Lower leg skin (tissue), 4 donors: ENCODE data around the gene NOL11. TPM values are rescaled to one million over a fixed set of nuclear protein-coding genes. Genes with fewer than 3 reads are reported as not detected.

Experiments
- DNase-seq, 2 donors: peaks; one replicate each; pipeline ENCODE4 v3.0.0-alpha.2; 2019; ENCODE audit warnings: low spot score in 2 of 2
- H3K4me3 ChIP-seq: fragments of 200-600 bp; sonication (generic); 2 replicates; pipeline ENCODE4 v1.5.1; 2017; ENCODE audit warnings: mild to moderate bottlenecking, low read depth; ENCODE audit not compliant: poor library complexity, severe bottlenecking
- CTCF ChIP-seq, 3 donors: fragments of 450-650 bp; IDR thresholded peaks; one replicate each; pipeline ENCODE4 v1.5.1; 2016; ENCODE audit warnings: antibody characterized with exemption in 3 of 3, mild to moderate bottlenecking in 3 of 3, moderate library complexity in 2 of 3
- POLR2A ChIP-seq, 2 donors: fragments of 450-650 bp; IDR thresholded peaks; one replicate each; pipeline ENCODE4 v1.6.1; 2016 to 2017; ENCODE audit warnings: antibody characterized with exemption in 2 of 2, mild to moderate bottlenecking in 1 of 2, moderate library complexity in 1 of 2
- WGBS, 2 donors: methylation state at CpG; one replicate each; pipeline ENCODE4 v1.1.5; 2018; 5-methylcytosine and 5-hydroxymethylcytosine counted together
- intact Hi-C: fragments of 100-400 bp; cut with DNase I; formaldehyde crosslinking; loops from one replicate; pipeline ENCODE4 v1.15.0; 2023; ENCODE audit warnings: low total_unique reads
- total RNA-seq, 4 donors: library from RNA; depleted of rRNA; stranded (reverse); fragments of >200 nt; gene quantifications; one replicate each; pipeline ENCODE4 v1.1.0, GENCODE V29; 2016

NOL11 gene
- total RNA-seq, 4 donors from 2014 or later = 22.6 to 38.8 (median 30.1) TPM

GRCh38 chr17:67678414-67678813 lies 39.3 kb upstream of the NOL11 start:
- intact Hi-C loops = no loop called here
- 94 to 96% methylated on average over 2 of the region's 2 CpGs for WGBS, 2 donors
- TF ChIP-seq CTCF (IDR thresholded peaks at IDR 0.05) (no peak), POLR2A (IDR thresholded peaks at IDR 0.05) (no peak)
- H3K4me3 ChIP-seq = no peak overlapping the region
- DNase-seq = no peak

DNA sequence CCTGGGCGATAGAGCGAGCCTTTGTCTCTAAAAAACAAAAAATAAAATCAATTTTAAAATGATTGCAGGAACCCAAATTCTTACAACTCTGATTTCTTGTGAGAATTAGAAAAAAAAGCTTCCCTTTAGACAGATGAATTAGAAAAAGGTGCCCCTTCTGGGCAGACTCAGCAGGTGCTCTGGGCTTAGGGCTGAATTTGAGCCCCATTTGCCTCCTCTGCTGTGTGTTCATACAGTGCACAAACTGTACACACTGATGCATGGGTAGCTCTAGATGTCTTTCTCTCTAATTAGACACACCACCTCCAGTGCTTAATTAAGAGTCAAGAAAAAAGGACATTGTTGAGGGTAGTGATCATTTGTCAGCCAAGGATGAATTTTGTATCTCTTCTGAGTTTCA lies 38.5 kb upstream of the NOL11 start:
- H3K4me3 ChIP-seq = no peak overlapping the region
- no peak for DNase-seq
- 95 to 96% methylated on average over 2 of the region's 2 CpGs for WGBS, 2 donors
- TF ChIP-seq POLR2A (IDR thresholded peaks at IDR 0.05) = no peak
- no peak for TF ChIP-seq CTCF (IDR thresholded peaks at IDR 0.05)
- intact Hi-C loops = no loop called here

- 92 to 93% methylated on average over 6 of the region's 6 CpGs for WGBS, 2 donors
- no peak for DNase-seq
- no peak for TF ChIP-seq POLR2A (IDR thresholded peaks at IDR 0.05)
- intact Hi-C loops = no loop called here
- H3K4me3 ChIP-seq = no peak overlapping the region
These were observed 38.0 kb upstream of the NOL11 start for GRCh38 chr17:67679721-67680120.

GRCh38 chr17:67680445-67681224 lies 37.1 kb upstream of the NOL11 start:
- intact Hi-C loops = no loop called here
- 95 to 97% methylated on average over 8 of the region's 8 CpGs for WGBS, 2 donors
- DNase-seq = no peak
- no peak overlapping the region for H3K4me3 ChIP-seq
- TF ChIP-seq POLR2A (IDR thresholded peaks at IDR 0.05) (no peak), CTCF (IDR thresholded peaks at IDR 0.05) (no peak)

DNA sequence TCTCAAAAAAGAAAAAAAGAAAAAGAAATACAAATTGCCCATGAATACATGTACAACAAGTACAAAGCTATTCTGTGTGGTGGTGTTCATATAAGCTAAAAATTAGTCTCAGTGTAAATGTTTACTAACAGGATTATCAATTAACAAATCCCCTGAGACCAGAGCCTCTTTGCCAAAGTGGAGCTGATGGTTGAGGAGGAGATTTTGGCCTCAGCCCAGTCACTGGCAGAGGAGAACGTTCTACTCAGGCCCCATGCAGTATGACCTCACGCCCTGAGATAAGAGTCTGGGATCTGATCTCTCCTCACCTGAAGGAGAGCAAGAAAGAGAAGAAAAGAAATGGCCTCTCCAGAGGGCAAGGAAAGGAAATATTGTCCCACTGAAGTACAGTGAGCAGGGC lies 35.5 kb upstream of the NOL11 start:
- peak in 1 of 2 donors; percentile 29 for DNase-seq
- intact Hi-C loops = no loop called here

GRCh38 chr17:67685351-67685750 lies 32.4 kb upstream of the NOL11 start:
- TF ChIP-seq POLR2A (IDR thresholded peaks at IDR 0.05) = no peak
- TF ChIP-seq CTCF (IDR thresholded peaks at IDR 0.05) = no peak
- DNase-seq = peak in 1 of 2 donors; percentile 7
- 79 to 92% methylated on average over 3 of the region's 3 CpGs for WGBS, 2 donors
- intact Hi-C loops = no loop called here
- H3K4me3 ChIP-seq = no peak overlapping the region

More for the DNA sequence above, 35.5 kb upstream of the NOL11 start:
- TF ChIP-seq POLR2A (IDR thresholded peaks at IDR 0.05) (no peak), CTCF (IDR thresholded peaks at IDR 0.05) (no peak)
- H3K4me3 ChIP-seq = no peak overlapping the region
- 58 to 64% methylated on average over 2 of the region's 2 CpGs for WGBS, 2 donors
